CD4-positive, alpha-beta T cell treated with Interleukin-1 beta for 1 hour (primary cell): ENCODE data around the gene TOGARAM1.

Experiments
- DNase-seq, 2 donors: peaks; one replicate each; pipeline ENCODE4 v3.0.0-alpha.2; 2020 to 2022

The TOGARAM1 gene, protein sequence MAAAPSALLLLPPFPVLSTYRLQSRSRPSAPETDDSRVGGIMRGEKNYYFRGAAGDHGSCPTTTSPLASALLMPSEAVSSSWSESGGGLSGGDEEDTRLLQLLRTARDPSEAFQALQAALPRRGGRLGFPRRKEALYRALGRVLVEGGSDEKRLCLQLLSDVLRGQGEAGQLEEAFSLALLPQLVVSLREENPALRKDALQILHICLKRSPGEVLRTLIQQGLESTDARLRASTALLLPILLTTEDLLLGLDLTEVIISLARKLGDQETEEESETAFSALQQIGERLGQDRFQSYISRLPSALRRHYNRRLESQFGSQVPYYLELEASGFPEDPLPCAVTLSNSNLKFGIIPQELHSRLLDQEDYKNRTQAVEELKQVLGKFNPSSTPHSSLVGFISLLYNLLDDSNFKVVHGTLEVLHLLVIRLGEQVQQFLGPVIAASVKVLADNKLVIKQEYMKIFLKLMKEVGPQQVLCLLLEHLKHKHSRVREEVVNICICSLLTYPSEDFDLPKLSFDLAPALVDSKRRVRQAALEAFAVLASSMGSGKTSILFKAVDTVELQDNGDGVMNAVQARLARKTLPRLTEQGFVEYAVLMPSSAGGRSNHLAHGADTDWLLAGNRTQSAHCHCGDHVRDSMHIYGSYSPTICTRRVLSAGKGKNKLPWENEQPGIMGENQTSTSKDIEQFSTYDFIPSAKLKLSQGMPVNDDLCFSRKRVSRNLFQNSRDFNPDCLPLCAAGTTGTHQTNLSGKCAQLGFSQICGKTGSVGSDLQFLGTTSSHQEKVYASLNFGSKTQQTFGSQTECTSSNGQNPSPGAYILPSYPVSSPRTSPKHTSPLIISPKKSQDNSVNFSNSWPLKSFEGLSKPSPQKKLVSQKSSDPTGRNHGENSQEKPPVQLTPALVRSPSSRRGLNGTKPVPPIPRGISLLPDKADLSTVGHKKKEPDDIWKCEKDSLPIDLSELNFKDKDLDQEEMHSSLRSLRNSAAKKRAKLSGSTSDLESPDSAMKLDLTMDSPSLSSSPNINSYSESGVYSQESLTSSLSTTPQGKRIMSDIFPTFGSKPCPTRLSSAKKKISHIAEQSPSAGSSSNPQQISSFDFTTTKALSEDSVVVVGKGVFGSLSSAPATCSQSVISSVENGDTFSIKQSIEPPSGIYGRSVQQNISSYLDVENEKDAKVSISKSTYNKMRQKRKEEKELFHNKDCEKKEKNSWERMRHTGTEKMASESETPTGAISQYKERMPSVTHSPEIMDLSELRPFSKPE (N-terminal part only)

DNA sequence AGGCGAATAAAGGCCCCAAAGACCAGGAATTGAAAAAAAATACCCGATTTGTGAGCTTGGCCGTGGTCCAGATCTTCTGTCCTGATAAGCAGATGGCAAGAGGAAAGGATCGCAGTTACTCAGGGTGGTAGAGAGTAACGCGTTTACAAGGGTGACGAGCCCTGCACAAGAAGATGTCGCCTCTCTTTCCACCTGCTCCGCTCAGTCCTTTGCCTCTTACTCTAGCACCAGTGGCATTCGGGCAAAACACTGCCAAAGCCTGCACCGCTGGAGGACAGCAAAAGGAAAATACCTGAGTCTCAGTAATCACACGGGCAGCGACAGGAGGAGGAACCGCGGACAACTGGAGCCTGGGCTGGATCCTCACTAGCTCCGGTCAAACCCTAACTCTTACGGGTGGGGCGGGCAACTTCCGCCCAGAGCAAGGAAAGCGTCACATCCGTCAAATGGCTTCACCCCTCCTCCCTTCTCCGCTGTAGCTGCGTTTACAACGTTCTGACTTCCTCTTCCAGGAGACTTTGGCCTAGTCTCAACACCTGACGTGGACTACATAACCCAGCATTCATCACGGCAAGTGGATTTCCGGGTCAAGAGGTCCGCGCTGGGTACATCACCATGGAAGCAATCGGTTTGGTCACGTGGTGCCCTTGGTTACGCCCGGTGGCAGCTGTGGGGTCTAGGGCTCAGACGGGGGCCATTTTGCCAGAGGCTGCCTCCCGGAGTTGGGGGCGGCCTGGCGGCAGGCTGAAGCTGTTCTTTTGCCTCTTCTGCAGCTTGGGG lies at the start of gene TOGARAM1, which contains the start of gene KLHL28:
TOGARAM1 (plus strand) TSS at position 637 of the 780 bp plus-strand sequence. CDS start 232 bp downstream, outside the sequence.
KLHL28 (minus strand) TSS at position 394 of the 780 bp plus-strand sequence. CDS start 16,019 bp downstream, outside the sequence.
- peak; percentile 98 for DNase-seq

DNA sequence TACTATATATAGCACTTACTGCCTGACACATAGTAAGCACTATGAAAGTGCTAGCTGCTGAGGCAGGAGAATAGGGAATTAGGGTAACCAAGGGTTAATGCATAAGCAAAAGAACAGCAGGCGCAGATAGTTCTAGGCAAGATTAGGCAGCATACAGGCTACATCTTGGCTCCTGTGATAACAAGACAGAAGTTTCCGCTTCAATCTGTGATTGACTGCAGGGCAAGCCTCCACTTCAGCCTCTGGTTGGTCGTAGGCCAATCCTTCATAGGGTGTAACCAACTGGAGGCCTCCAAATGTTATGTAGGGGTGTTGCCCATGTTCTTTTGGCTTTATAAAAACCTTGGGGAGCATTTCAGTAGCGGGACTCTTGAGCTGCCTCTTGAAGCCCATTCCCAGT lies 47.1 kb upstream of the TOGARAM1 start:
- no peak for DNase-seq

DNA sequence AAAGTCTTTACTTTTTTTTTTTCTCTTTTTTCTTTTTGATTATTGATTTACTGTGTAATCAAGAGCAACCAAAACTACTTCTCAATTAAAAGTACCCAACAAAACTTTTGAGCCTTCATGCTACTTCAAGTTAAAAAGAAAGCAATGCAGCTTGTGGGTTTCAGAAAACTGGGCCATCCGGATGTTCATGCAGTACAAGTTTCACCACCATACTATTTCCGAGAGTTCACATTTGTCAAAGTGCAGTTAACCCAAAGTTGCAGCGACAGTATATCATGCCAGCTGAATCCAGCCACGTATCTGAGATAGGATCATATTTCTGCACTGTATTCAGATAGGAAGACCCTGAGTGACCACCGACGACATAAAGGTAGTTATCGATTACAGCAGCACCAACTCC lies 33.2 kb upstream of the TOGARAM1 start:
- DNase-seq = peak in 1 of 2 donors; percentile 22

DNA sequence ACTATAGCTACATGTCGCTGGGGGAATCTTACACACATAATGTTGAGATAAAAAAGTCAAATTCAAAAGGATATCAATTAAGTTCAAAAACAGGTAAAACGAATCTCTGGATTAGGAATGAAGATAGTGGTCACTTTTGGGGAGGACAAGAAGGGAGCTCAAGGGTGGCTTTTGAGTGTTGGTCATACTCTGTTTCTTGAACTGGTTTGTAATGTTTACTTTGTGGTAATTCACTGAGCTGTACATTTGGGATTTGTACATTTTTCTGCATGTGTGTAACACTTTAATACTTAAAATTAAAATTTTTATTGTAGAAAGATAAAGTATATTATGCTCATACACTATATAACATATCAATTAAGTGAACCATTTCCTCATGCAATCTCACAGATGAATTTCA lies 26.8 kb upstream of the TOGARAM1 start:
- no peak for DNase-seq

DNA sequence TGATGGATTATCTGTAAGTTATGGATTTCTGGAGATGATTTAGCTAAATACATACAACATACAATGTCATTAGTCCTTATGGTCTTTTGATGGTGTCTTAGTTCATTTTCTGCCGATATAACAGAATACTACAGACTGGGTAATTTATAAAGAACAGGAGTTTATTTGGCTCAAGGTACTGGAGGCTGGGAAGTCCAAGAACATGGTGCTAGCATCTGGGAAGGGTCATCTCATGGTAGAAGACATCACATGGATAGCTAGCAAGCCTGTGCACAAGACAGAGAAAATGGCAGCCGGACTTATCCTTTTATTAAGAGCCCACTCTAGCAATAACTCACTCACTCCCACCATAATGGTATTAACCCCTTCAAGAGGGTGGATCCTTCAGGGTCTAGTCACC lies 24.4 kb upstream of the TOGARAM1 start:
- no peak for DNase-seq

DNA sequence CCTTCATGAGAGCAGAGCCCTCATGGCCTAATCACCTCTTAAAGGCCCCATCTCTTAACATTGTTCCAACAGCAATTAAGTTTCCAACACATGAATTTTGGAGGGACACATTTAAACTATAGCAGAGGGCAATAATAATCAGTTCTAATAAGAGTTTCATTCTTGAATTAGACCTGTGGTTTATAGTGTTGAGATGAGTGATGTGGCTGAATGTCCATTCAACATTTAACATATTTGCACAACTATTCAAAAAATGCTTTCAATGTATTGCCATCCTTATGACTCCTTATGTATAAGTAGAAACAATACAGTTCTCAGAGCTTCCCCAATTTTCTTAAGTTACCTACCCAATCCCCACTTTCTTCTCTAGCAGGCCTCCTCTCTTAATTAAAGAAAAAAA lies 21.8 kb upstream of the TOGARAM1 start:
- no peak for DNase-seq

DNA sequence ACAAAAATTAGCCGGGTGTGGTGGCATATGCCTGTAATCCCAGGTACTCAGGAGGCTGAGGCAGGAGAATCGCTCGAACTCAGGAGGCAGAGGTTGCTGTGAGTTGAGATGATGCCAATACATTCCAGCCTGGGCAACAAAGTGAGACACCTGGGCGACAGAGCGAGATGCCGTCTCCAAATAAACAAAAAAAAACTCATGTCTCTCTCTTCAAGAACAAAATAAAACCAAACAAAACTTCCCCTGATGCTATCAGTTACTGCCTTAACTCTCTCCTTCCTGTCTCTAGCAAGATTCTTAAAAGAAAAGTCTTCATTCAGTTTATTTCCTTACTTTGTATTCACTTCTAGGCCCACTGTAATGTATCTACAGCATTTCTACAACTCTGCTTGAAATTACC lies 21.0 kb upstream of the TOGARAM1 start:
- no peak for DNase-seq

DNA sequence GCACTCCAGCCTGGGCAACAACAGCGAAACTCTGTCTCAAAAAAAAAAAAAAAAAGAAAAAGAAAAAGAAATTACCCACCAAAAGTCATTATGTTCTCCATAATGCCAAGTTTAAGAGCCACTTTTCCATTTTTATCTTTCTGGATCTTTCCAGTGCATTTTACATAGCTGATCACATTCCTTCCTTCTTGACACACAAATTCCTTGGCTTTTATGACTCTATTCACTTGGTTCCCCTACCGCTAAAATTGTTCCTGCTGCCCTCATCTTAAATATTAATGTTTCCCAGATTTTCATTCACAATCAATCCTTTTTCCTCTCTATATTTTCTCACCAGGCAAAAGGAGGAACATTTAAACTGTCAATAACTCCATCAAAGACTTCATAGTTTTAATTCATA lies 20.4 kb upstream of the TOGARAM1 start:
- DNase-seq = no peak

DNA sequence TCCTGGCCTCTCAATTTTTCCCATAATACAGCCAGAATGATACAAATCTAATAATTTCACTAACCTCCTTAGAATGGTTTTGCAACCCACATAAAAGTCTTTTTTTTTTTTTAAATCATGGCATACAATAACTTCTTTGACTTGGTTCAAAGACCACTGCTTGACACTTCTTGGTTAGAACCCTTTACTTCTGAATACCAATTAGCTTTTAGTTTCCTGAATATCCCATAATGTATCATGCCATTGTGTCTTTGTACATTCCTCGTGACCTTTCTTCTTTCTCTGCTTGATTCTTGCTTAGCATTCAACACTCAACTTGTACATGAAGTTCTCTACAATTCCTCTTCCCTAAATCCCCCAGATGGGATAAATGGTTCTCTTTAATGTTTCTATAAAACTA lies 19.6 kb upstream of the TOGARAM1 start:
- no peak for DNase-seq

DNA sequence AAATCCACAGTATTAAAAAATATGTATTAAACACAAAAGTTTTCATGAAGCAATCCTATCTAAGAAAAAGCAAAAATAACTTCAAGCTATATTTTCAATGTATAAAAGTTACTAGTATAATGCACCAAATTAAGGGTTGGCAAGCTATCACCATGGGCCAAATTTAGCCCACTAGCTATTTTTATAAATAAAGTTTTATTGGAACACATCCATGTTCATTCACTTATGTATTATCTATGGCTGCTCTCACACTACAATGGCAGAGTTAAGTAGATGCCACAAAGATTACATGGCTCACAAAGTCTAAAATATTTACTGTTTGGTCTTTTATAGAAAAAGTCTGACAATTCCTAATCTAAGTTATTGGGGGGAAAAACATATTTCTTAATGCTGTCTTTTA lies 17.9 kb upstream of the TOGARAM1 start:
- no peak for DNase-seq

DNA sequence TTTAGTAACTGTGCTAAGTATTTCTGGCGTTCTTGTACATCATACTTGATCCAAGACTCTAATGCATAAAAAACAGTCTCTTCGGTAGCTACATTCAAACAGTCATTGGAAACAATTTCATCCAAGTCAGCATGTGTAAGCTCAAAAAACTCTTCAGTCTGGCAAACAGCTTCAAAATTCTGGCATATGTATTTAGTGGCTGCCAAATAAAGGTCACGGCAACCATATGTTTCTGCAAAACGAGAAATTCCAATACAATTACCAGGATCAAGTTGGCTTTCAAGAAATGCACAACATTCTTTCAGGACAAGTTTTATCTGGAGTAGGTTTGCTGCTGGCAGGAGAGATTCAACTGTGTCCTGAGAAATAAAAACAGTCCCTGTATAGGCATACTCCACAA lies 16.7 kb upstream of the TOGARAM1 start:
- DNase-seq = no peak

DNA sequence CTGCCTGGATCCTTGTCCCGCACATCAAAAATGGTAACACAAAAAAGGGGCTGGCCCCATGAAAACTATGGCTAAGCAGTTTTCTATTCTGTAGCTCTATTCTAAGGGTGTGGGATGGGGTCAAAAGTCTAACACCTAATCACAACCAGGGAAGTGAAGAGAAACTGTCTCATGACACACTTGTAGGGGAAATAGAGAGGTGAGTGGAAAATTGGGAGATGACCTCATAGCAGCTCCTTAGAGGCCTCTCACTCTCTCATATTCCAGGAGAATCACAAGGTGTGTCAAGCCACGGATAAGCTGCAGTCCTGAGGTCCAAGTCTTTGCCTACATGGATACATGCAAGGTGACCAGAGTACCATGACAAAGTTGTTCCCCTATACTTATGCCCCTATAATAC lies 10.9 kb upstream of the TOGARAM1 start:
- DNase-seq = no peak

DNA sequence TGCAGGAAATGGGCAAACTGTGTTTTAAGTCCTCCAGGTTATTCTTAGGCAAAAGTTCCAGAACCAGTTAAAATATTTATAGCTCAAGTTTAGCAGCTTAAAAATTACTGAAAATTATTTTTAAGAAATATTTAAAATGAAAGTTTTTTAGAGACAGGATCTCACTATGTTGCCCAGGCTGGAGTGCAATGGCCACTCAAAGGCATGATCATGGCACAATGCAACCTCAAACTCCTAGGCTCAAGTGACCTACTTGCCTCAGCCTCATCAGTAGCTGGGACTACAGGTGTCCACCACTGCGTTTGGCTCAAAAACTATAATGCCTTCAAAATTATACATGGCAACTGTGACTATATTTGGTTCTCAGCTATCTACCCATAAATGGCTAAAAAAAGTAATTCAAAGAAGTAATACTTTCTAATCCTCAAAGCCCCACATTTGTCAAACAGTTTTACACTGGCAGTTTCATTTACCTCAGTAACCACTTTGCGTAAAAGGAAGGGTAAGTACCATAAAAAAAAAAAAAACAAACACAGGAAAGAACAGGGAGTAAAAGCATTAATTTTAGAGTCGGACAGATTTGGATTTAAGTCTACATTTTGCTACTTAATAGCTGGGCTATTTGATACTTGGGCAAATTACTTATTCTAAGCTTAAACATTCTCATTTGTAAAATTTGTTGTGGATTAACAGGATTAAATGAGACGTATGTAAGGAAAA lies 9.4 kb upstream of the TOGARAM1 start:
- DNase-seq = no peak

DNA sequence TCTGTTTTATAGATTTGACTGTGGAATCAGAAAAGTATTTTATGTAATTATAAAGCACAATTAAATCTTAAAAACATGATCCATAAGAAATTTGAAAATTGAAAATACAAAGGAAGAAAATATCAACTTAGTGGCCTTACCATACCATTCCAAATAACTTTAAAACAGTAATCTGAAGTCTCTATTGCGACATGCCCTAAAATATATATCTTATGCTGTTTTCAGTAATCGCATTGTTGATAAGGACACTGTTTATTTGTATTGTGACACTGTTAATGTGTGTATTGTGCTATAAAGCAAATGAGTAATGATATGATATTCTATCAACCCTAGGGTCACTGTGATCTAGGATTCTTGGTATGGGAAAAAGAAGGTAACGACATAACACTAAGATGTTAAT lies 7.2 kb upstream of the TOGARAM1 start:
- DNase-seq = no peak

DNA sequence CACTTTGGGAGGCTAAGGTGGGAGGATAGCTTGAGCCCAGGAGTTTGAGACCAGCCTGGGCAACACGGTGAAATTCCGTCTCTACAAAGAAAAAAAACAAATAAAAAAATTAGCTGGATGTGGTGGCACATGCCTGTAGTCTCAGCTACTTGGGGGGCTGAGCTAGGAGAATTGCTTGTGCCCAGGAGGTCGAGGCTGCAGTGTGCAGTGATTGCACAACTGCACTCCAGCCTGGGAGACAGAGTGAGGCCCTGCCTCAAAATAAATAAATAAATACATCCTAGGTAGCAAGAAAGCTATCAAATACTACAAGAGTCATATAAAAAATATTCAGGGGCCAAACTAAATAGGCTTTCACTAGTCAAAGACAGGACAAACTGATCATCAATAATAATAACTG lies 6.5 kb upstream of the TOGARAM1 start:
- no peak for DNase-seq

DNA sequence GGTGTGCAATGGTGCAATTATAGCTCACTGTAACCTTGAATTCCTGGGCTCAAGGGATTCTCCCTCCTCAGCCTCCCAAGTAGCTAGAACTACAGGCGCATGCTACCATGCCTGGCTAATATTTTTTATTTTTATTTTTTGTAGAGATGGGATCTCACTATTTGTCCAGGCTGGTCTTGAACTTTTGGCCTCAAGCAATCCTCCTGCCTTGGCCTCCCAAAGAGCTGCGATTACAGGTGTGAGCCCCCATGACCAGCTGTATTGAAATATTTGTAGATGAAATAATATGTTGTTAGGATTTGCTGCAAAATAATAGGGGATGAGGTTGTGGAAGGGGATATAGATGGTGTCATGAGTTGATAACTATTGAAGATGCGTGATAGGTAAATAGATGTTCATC lies 5.1 kb upstream of the TOGARAM1 start:
- no peak for DNase-seq

DNA sequence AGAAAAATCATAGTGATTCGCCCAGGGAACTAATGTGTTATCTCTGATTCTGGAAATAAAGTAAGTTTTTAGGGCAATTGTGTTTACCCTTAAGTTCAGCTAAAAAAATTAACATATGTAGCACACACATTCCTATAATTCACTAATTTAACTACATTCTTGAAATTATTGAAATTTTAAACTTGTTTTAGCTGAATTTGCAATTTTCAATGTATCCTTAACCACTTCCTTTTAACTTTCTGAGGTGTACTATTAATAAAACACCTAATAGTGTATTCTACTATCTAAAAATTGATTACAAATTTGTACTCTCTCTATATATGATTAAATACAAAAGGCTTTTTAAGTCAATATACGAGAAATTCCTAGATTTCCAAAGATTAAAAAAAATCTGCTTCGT lies 2.5 kb upstream of the TOGARAM1 start:
- no peak for DNase-seq

DNA sequence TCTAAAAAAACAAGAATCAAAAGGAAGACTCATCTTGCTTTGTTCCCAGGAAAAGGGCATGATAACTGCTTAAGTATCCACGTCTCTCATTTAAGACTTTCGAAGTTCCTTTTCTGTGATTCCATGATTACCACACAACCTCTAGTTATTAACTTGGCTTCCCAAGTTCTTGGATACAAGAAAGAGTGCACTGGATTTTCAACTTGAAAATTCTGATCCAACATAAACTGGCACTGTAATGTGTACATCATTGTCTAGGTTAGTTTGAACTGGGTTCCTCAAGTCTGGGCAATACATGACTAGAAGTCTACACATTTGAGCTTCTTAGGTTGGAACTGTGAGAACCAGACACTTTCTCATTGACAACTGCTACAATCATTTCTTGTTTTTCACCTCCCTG lies 1.8 kb upstream of the TOGARAM1 start:
- no peak for DNase-seq

DNA sequence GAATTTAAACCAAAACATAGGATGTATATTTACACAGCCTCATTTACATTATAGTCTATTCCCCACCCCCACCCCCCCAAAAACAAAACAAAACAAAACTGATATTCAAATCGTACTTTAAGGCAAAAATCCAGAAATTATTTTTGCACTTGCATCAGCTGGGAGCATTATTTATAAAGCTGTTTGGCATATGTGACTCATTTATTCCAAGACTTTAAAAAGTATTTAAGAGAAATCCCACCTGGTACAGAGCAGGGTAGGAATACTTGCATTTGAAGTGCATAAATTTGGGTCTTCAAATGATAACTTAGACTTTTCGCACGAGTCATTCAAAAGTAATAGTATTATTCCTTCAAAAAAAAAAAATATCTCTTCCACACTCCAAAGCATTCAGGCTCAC lies 1.3 kb upstream of the TOGARAM1 start:
- DNase-seq = no peak

DNA sequence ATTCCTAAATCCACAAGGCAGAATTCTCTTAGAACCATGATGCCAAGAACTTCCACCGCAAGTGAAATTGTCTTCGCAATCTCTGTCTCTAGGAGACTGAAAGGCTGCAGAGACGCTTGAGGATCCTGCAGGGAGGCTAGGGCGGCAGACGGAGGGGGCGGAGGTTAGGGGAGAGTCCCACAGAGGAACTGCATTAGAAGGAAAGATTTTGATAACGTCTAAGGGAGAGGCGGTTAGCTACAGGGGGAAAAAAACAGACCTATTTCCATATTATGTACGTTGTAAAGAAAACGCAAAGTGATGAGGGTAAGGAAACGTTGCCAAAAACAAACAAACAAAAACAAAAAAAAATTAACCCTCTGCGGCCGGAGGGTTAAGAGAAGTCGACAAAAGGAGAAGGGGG lies 838 bp upstream of the TOGARAM1 start:
- DNase-seq = peak; percentile 47 to 59

DNA sequence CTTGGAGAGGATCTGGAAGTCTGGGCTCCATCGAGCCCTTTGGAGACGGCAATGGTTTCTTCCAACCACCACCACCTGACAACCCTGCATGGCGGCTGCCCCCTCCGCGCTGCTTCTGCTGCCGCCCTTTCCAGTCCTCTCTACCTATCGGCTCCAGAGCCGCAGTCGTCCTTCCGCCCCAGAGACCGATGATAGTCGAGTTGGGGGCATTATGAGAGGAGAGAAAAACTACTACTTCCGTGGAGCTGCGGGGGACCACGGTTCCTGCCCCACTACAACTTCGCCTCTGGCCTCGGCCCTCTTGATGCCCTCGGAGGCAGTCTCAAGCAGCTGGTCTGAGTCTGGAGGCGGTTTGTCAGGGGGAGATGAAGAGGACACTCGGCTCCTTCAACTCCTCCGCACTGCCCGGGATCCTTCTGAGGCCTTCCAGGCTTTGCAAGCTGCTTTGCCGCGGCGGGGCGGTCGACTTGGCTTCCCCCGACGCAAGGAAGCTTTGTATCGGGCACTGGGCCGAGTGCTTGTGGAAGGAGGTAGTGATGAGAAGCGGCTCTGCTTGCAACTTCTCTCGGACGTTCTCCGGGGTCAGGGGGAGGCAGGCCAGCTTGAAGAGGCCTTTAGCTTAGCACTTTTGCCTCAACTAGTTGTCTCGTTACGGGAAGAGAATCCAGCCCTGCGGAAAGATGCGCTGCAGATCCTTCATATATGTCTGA lies 499 bp downstream of the TOGARAM1 start:
- DNase-seq = no peak
